ENCODE results near the gene CD164.

The CD164 gene

GRCh38 chr6:109381747-109382575 lies at the start of gene CD164:
TSS of gene CD164 (minus strand) at chr6:109382467. CDS start at chr6:109382378, 89 bp downstream.
- Histone ChIP-seq H3K4me3 (peak within 1 kb of the TSS; percentile 96), H3K9ac (ENCODE audit: insufficient read length) (peak within 1 kb of the TSS; percentile 86), H3K9me3 (ENCODE audit: low read depth, low read length) (no peaks in the 10 kb centered on the region), H3K27ac (peak within 1 kb of the TSS; percentile 95), H3K36me3 (ENCODE audit: insufficient read depth, low read length) (peaks cover 20% of the 10 kb centered on the region)
- DNase-seq (ENCODE audit: low read depth, low spot score), result no peak
- TF ChIP-seq EZH2 (IDR thresholded peaks at IDR 0.05) (no peak), POLR2AphosphoS5 (IDR thresholded peaks at IDR 0.05; ENCODE audit: borderline replicate concordance, low read depth, low read length) (peak; percentile 89), FOXP2 (optimal IDR thresholded peaks at IDR 0.05; ENCODE audit: control extremely low read depth, extremely low read length, insufficient read depth) (peak; percentile 33)

- no peak overlapping the region for H3K27ac ChIP-seq
- H3K36me3 ChIP-seq (ENCODE audit: insufficient read depth, low read length), result no peaks in the 10 kb centered on the region
- no peak overlapping the region for H3K9ac ChIP-seq (ENCODE audit: insufficient read length)
- no peak for TF ChIP-seq EZH2 (IDR thresholded peaks at IDR 0.05)
- TF ChIP-seq POLR2AphosphoS5 (IDR thresholded peaks at IDR 0.05; ENCODE audit: borderline replicate concordance, low read depth, low read length), result no peak
- TF ChIP-seq FOXP2 (optimal IDR thresholded peaks at IDR 0.05; ENCODE audit: control extremely low read depth, extremely low read length, insufficient read depth), result no peak
- H3K9me3 ChIP-seq (ENCODE audit: low read depth, low read length), result no peaks in the 10 kb centered on the region
- no peak overlapping the region for H3K4me3 ChIP-seq
- DNase-seq (ENCODE audit: low read depth, low spot score), result no peak
These were observed 47.2 kb upstream of the CD164 start for GRCh38 chr6:109429496-109429895.

GRCh38 chr6:109428889-109429477 lies 46.7 kb upstream of the CD164 start:
- Histone ChIP-seq H3K27ac (no peak overlapping the region), H3K9me3 (ENCODE audit: low read depth, low read length) (no peaks in the 10 kb centered on the region), H3K4me3 (no peak overlapping the region), H3K36me3 (ENCODE audit: insufficient read depth, low read length) (no peaks in the 10 kb centered on the region), H3K9ac (ENCODE audit: insufficient read length) (no peak overlapping the region)
- TF ChIP-seq FOXP2 (optimal IDR thresholded peaks at IDR 0.05; ENCODE audit: control extremely low read depth, extremely low read length, insufficient read depth), result no peak
- TF ChIP-seq EZH2 (IDR thresholded peaks at IDR 0.05), result no peak
- no peak for TF ChIP-seq POLR2AphosphoS5 (IDR thresholded peaks at IDR 0.05; ENCODE audit: borderline replicate concordance, low read depth, low read length)
- DNase-seq (ENCODE audit: low read depth, low spot score), result no peak

GRCh38 chr6:109424946-109425345 lies 42.7 kb upstream of the CD164 start:
- H3K27ac ChIP-seq, result no peak overlapping the region
- no peak overlapping the region for H3K9ac ChIP-seq (ENCODE audit: insufficient read length)
- no peak overlapping the region for H3K4me3 ChIP-seq
- H3K36me3 ChIP-seq (ENCODE audit: insufficient read depth, low read length), result no peaks in the 10 kb centered on the region
- no peak for DNase-seq (ENCODE audit: low read depth, low spot score)
- H3K9me3 ChIP-seq (ENCODE audit: low read depth, low read length), result no peaks in the 10 kb centered on the region
- no peak for TF ChIP-seq FOXP2 (optimal IDR thresholded peaks at IDR 0.05; ENCODE audit: control extremely low read depth, extremely low read length, insufficient read depth)
- TF ChIP-seq EZH2 (IDR thresholded peaks at IDR 0.05), result no peak
- no peak for TF ChIP-seq POLR2AphosphoS5 (IDR thresholded peaks at IDR 0.05; ENCODE audit: borderline replicate concordance, low read depth, low read length)

- no peaks in the 10 kb centered on the region for H3K9me3 ChIP-seq (ENCODE audit: low read depth, low read length)
- H3K9ac ChIP-seq (ENCODE audit: insufficient read length), result no peak overlapping the region
- no peak for DNase-seq (ENCODE audit: low read depth, low spot score)
- no peaks in the 10 kb centered on the region for H3K36me3 ChIP-seq (ENCODE audit: insufficient read depth, low read length)
- no peak overlapping the region for H3K4me3 ChIP-seq
- H3K27ac ChIP-seq, result no peak overlapping the region
- TF ChIP-seq POLR2AphosphoS5 (IDR thresholded peaks at IDR 0.05; ENCODE audit: borderline replicate concordance, low read depth, low read length) (no peak), FOXP2 (optimal IDR thresholded peaks at IDR 0.05; ENCODE audit: control extremely low read depth, extremely low read length, insufficient read depth) (no peak), EZH2 (IDR thresholded peaks at IDR 0.05) (no peak)
These were observed 38.9 kb upstream of the CD164 start for GRCh38 chr6:109421184-109421583.

GRCh38 chr6:109420751-109421150 lies 38.5 kb upstream of the CD164 start:
- H3K27ac ChIP-seq, result no peak overlapping the region
- no peaks in the 10 kb centered on the region for H3K36me3 ChIP-seq (ENCODE audit: insufficient read depth, low read length)

GRCh38 chr6:109417646-109418045 lies 35.4 kb upstream of the CD164 start:
- TF ChIP-seq POLR2AphosphoS5 (IDR thresholded peaks at IDR 0.05; ENCODE audit: borderline replicate concordance, low read depth, low read length), result no peak
- no peak for TF ChIP-seq EZH2 (IDR thresholded peaks at IDR 0.05)
- TF ChIP-seq FOXP2 (optimal IDR thresholded peaks at IDR 0.05; ENCODE audit: control extremely low read depth, extremely low read length, insufficient read depth), result no peak

More at GRCh38 chr6:109420751-109421150, 38.5 kb upstream of the CD164 start:
- Histone ChIP-seq H3K4me3 (no peak overlapping the region), H3K9ac (ENCODE audit: insufficient read length) (no peak overlapping the region), H3K9me3 (ENCODE audit: low read depth, low read length) (no peaks in the 10 kb centered on the region)
- DNase-seq (ENCODE audit: low read depth, low spot score), result no peak
- no peak for TF ChIP-seq POLR2AphosphoS5 (IDR thresholded peaks at IDR 0.05; ENCODE audit: borderline replicate concordance, low read depth, low read length)
- TF ChIP-seq EZH2 (IDR thresholded peaks at IDR 0.05), result no peak
- no peak for TF ChIP-seq FOXP2 (optimal IDR thresholded peaks at IDR 0.05; ENCODE audit: control extremely low read depth, extremely low read length, insufficient read depth)

GRCh38 chr6:109411034-109411433 lies 28.8 kb upstream of the CD164 start:
- Histone ChIP-seq H3K9ac (ENCODE audit: insufficient read length) (no peak overlapping the region), H3K4me3 (no peak overlapping the region), H3K27ac (no peak overlapping the region), H3K36me3 (ENCODE audit: insufficient read depth, low read length) (no peaks in the 10 kb centered on the region), H3K9me3 (ENCODE audit: low read depth, low read length) (no peaks in the 10 kb centered on the region)
- TF ChIP-seq FOXP2 (optimal IDR thresholded peaks at IDR 0.05; ENCODE audit: control extremely low read depth, extremely low read length, insufficient read depth), result no peak
- TF ChIP-seq EZH2 (IDR thresholded peaks at IDR 0.05), result no peak
- no peak for TF ChIP-seq POLR2AphosphoS5 (IDR thresholded peaks at IDR 0.05; ENCODE audit: borderline replicate concordance, low read depth, low read length)
- DNase-seq (ENCODE audit: low read depth, low spot score), result no peak

More at GRCh38 chr6:109417646-109418045, 35.4 kb upstream of the CD164 start:
- no peak overlapping the region for H3K4me3 ChIP-seq
- no peaks in the 10 kb centered on the region for H3K36me3 ChIP-seq (ENCODE audit: insufficient read depth, low read length)
- no peak for DNase-seq (ENCODE audit: low read depth, low spot score)
- no peaks in the 10 kb centered on the region for H3K9me3 ChIP-seq (ENCODE audit: low read depth, low read length)
- no peak overlapping the region for H3K27ac ChIP-seq
- H3K9ac ChIP-seq (ENCODE audit: insufficient read length), result no peak overlapping the region
